BJ (cell line): ENCODE measurements around the gene TMEM131. TPM values are rescaled to one million over a fixed set of nuclear protein-coding genes. Genes with fewer than 3 reads are reported as not detected.

Source experiments
- CTCF ChIA-PET: fragments of 350-600 bp; formaldehyde crosslinking; extraction: SDS; loops from one replicate; lab custom pipeline; 2021; ENCODE audit warnings: antibody characterized with exemption, inconsistent platforms; lab: Yijun Ruan, JAX
- POLR2A ChIA-PET: fragments of 300-600 bp; sonication (Branson Sonifier 250); formaldehyde crosslinking; extraction: SDS; loops from one replicate; lab custom pipeline; 2021; ENCODE audit warnings: antibody characterized with exemption; lab: Charles Lee
- DNase-seq: peaks from one replicate; pipeline ENCODE4 v3.0.0-alpha.2; 2011; ENCODE audit warnings: low read depth
- H3K27me3 ChIP-seq: 2 replicates; pipeline ENCODE4 v1.6.0; 2011; ENCODE audit warnings: low read length; ENCODE audit not compliant: control insufficient read depth, insufficient read depth
- H3K36me3 ChIP-seq: 2 replicates; pipeline ENCODE4 v1.5.1; 2011; ENCODE audit warnings: low read length; ENCODE audit not compliant: control insufficient read depth, insufficient read depth
- H3K4me3 ChIP-seq: 2 replicates; pipeline ENCODE4 v1.5.1; 2011; ENCODE audit warnings: low read depth, mild to moderate bottlenecking, control low read depth, low read length
- CTCF ChIP-seq: IDR thresholded peaks from 2 replicates; pipeline ENCODE4 v1.5.1; 2011; ENCODE audit warnings: low read depth, mild to moderate bottlenecking, control low read depth, inconsistent platforms, low read length, moderate library complexity; ENCODE audit not compliant: insufficient read depth
- polyA plus RNA-seq: library from polyadenylated mRNA; depleted of rRNA; stranded (reverse); fragments of >200 nt; gene quantifications from 2 replicates; pipeline ENCODE4 v1.2.3, GENCODE V29; 2011

TMEM131 gene
- polyA plus RNA-seq, 1 experiment, result 11.8 TPM

GRCh38 chr2:97914691-97915213 lies 81.0 kb downstream of the TMEM131 start:
- TF ChIP-seq CTCF, result no peak
- Histone ChIP-seq H3K27me3 (no peaks in the 10 kb centered on the region), H3K36me3 (peaks cover 1% of the 10 kb centered on the region; the same call in 1 of the 2 replicates), H3K4me3 (no peak overlapping the region)
- DNase-seq, result no peak
- ChIA-PET POLR2A (no interaction called here), CTCF (no interaction called here)

- no peak for TF ChIP-seq CTCF
Observed at GRCh38 chr2:97913846-97914245, 81.9 kb downstream of the TMEM131 start.

GRCh38 chr2:97911922-97912575 lies 83.7 kb downstream of the TMEM131 start:
- Histone ChIP-seq H3K4me3 (no peak overlapping the region), H3K27me3 (no peaks in the 10 kb centered on the region), H3K36me3 (no peaks in the 10 kb centered on the region; the same call in 1 of the 2 replicates)
- CTCF ChIA-PET, result no interaction called here
- POLR2A ChIA-PET, result no interaction called here
- no peak for TF ChIP-seq CTCF
- DNase-seq, result no peak

More at GRCh38 chr2:97913846-97914245, 81.9 kb downstream of the TMEM131 start:
- ChIA-PET CTCF (no interaction called here), POLR2A (no interaction called here)
- H3K36me3 ChIP-seq, result peaks cover under 1% of the 10 kb centered on the region; the same call in 1 of the 2 replicates
- no peaks in the 10 kb centered on the region for H3K27me3 ChIP-seq
- no peak overlapping the region for H3K4me3 ChIP-seq
- no peak for DNase-seq

GRCh38 chr2:97911206-97911921 lies 84.4 kb downstream of the TMEM131 start:
- TF ChIP-seq CTCF, result no peak
- POLR2A ChIA-PET, result no interaction called here
- Histone ChIP-seq H3K36me3 (peaks cover 2% of the 10 kb centered on the region), H3K27me3 (no peaks in the 10 kb centered on the region), H3K4me3 (no peak overlapping the region)
- DNase-seq, result no peak
- CTCF ChIA-PET, result interaction anchor here (1.1 kb wide), 1 partner anchor 10 kb away, joined by 3 read pairs; no protein-coding TSS in a partner anchor
